Left renal pelvis (tissue), 4 donors: ENCODE data around the gene TMEM218. TPM values are rescaled to one million over a fixed set of nuclear protein-coding genes. Genes with fewer than 3 reads are reported as not detected.

Experiments used
- DNase-seq, 4 donors: peaks; one replicate each; pipeline ENCODE4 v3.0.0-alpha.2; 2013; ENCODE audit warnings: low read depth in 4 of 4, low spot score in 3 of 4
- polyA plus RNA-seq, 4 donors: library from polyadenylated mRNA; unstranded; fragments of 120-200 nt; gene quantifications; one replicate each; pipeline ENCODE4 v1.2.1, GENCODE V29; 2013; ENCODE audit not compliant: insufficient read length in 4 of 4

The TMEM218 gene
- 10 to 100 TPM; 41.6 to 54.8 (median 49.9) TPM for polyA plus RNA-seq

- peak; percentile 96 to 98 (median 98) for DNase-seq
Observed at GRCh38 chr11:125111343-125112207, at the start of gene TMEM218. Gene TMEM218 (minus strand): TSS chr11:125111626. CDS start chr11:125102241, 9,385 bp downstream.

DNA sequence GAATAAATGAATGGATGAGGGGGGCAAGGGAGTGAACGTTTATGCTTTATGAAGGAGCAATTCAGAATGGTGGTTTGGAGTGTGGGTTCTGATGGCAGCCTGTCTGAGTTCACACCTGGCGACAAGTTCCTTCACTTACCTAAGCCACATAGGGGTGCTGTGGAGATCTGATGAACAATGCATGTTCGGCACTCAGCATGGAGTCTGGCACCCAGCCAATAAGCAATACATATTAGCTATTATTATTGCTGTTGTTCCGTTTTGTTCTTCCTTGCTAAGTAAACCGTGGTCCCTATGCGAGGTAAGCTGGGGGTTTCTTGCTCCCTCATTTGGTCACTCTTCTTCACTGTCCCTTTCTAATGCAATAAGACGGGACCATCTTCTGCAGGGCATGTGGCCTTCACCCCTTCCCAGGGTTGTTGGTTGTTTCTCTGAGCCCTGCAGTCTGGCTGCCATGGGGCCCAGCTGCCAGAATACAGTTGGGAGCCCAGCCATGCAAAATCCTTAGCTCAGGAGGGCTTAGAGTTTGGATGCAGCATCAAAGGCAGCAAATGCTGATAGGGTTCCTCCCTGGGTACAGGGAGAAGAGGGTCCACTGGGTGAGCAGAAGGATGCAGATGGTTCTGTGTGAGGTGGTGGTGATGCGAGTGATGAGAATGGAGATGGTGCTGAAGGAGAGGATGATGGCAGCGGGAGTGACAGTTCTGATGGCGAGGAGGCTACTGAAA lies 46.7 kb upstream of the TMEM218 start:
- no peak for DNase-seq

DNA sequence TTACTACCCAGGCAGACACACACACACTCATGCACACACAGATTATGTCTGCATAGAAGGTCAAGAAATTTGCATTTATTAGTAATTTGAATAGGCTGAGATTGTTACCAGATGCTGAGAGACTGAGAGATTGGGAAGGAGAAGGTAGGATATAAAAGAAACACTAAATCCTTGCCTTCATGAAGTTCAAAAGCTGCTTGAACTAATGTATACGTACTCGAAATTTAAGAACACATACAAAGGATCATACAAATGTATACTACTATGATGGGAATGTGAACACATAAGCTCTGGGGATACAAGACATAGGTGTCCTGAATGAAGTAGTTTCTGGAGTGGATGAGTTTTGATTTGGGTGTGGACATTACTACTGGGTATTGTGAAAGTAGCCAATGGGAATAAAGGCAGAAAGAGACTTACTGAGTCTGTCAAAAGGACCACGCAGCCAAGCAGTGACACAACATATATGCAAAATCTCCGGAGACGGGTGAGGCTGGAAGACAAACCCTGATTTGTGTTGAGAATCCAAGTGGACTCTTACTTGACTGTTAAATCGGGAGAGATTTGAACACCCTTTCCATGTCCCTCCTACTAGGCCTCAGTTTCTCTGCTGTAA lies 45.8 kb upstream of the TMEM218 start:
- no peak for DNase-seq

DNA sequence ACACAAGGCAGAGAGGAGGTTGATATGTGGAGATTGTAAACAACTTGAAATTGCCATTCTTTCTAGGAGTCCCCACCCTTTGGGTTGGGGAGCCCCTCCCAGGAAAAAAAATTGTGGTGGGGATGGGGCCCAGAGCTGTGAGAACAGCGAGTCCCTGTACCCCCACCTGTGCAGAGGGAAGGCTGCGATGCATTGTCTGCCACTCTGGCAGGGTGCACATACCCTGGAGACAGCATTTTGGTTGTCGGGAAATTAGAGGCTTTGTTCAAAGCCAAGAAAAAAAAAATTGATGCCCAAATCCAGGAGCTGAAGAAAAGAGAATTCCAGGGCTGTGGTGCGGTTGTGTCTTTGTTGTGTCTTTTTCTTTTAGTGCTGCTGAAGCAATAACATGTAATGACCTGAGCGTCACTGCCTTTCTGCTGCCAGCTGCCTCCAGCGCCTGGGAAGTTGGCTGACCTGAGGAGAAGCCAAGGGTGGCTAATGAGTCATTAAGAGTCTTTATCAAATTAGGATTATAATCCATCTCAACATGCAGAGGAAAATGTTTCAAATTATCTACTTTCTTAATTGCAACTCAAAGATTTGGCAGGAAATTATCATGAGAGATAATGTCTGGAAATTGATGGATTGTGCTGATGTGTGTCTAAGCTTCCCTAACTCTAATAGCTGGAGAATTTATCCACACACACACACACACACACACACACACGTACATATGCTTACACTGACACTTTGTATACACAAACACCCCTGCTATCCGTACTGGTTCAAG lies 45.1 kb upstream of the TMEM218 start:
- no peak for DNase-seq

DNA sequence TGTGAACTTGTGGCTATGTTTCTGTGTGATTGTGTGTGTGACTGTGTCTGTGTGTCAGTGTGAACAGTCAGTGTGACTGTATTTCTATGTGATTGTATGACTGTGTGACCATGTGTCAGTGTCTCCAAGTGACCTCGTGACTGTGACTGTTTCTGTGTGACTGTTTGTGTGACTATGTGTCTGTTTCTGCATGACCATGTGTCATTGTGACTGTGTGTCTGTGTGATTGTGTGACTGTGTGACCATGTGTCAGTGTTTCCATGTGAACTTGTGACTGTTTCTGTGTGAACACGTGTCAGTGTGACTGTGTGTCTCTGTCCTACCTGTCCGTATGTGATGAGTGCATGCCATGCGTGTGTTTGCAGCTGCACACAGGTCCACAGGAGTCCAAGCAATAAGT lies 44.3 kb upstream of the TMEM218 start:
- DNase-seq, result no peak

- no peak for DNase-seq
Observed at GRCh38 chr11:125155100-125155444, 43.6 kb upstream of the TMEM218 start.

GRCh38 chr11:125154378-125155099 lies 43.1 kb upstream of the TMEM218 start:
- DNase-seq, result peak in 2 of 4 donors; percentile 27 to 75

- DNase-seq, result no peak
Observed at GRCh38 chr11:125153837-125154236, 42.4 kb upstream of the TMEM218 start.

- no peak for DNase-seq
Observed at GRCh38 chr11:125148743-125149142, 37.3 kb upstream of the TMEM218 start.

- no peak for DNase-seq
Observed at GRCh38 chr11:125148011-125148410, 36.6 kb upstream of the TMEM218 start.

GRCh38 chr11:125147280-125147679 lies 35.9 kb upstream of the TMEM218 start:
- DNase-seq, result no peak

GRCh38 chr11:125146232-125146631 lies 34.8 kb upstream of the TMEM218 start:
- no peak for DNase-seq

DNA sequence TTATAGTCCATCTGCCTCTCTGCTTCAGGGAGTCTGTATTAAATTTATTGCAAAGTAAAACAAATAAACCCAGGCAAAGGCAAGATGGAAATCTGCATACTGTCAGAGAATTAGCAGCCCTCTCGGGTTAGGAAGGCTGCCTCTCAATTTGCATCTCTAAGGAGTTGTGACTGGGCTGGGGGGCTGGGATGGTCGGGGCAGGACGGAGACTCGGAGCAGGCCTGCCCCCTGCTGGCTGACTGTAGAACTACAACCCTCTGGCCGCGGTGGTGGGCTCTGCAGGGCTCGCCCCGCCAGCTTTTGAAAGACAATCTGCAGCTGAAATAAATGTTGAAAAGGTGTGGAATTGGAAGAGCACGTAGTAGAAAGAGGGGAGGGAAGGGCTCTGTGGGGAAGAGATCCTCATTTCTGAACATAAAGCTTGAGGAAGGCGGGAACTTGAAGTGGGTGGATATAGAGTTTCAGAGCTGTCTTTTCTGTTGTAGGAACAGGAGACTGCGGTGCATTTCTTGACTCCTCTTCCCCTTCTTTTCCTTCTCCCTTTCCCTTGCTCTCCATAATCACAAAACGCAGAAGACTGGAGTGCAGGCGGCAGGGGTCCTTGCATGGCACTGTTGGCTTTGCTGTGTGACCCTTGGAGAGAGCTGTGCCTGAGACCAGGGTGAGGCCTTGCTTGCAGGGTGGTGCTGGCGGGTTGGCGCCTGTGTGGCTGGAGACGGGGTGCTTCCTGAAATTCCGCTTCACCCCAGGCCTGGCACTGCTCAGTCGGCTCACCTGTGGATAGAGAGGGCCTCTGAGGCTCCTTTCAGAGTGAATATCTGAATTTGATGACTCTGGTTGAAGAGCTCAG lies 30.5 kb upstream of the TMEM218 start:
- no peak for DNase-seq

GRCh38 chr11:125141178-125141577 lies 29.8 kb upstream of the TMEM218 start:
- no peak for DNase-seq

DNA sequence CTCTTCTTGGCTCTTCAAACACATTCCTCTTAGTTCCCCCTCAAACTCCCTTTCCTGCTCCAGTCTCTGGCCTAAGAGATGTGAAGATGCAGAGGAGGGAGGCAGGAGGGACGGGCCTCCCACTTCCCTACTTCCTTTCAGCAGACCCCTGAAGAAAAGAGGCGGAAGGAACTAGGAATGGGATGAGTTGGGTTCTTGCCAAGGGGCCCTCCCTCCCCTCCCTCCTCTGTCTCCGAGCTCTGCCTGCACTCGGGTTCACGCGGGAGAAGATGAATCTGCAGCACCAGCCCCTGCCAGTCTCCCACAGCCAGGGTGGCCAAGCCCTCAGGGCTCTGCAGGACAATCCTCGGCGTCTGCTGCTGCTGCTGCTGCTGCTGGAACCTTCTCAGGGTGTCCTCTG lies 28.8 kb upstream of the TMEM218 start:
- no peak for DNase-seq

DNA sequence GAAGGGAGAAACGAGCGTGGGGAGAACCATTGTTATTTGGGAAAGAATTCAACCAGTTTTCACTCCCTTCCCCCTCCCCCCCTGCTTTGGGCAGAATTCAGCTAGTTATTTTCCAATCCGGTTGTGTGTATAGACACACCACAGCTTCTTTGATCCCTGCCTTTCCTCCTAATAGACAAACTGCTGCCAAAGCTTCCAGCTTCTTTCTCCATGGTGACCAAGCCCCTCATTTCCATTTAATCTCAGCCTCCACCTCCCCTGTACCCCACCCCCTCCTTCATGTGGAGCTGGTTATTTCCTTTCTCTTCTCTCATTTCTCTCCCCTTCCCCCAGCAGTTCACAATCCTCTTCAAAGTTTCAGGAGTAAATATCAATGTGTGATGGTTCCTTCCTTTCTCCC lies 28.4 kb upstream of the TMEM218 start:
- no peak for DNase-seq

- no peak for DNase-seq
Observed at GRCh38 chr11:125138966-125139365, 27.5 kb upstream of the TMEM218 start.

- no peak for DNase-seq
Observed at GRCh38 chr11:125136001-125136400, 24.6 kb upstream of the TMEM218 start.

DNA sequence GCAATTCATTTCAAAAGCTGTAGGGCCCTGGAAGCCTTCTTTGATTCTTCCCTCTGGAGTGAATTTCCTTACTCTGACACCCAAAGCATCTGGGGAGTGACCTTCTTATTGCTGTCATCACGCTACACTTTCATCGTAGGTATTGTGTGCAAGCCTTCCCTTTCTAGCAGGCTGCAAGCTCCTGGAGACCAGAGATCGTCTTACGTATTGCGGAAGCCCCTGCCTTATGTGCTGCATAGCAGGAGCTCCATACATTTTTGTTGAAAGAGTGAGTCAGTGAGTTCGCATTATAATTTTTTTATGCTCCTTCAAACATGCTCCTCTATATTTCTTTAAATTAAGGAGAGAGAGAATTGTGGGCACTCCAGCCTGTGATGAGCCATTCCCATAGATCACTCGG lies 21.2 kb upstream of the TMEM218 start:
- DNase-seq, result no peak
